Activated CD4-positive, CD25-positive, alpha-beta regulatory T cell treated with anti-CD3 and anti-CD28 coated beads, Interleukin-2, amount 50 U/mL, for 16 hours (primary cell): ENCODE data around the gene FECH.
"Not testable (repeated sequence)": the region's sequence is repeated elsewhere in the genome, so short reads cannot be mapped to it uniquely, and the experiment has no call there.

Experiments used
- DNase-seq: peaks from one replicate; pipeline ENCODE4 v3.0.0-alpha.2; 2020; ENCODE audit warnings: low read depth, low spot score

Gene FECH

GRCh38 chr18:57533006-57533867, 53.3 kb downstream of the FECH start:
- DNase-seq = no peak

GRCh38 chr18:57529151-57529550, 57.4 kb downstream of the FECH start:
- DNase-seq = no peak

GRCh38 chr18:57527556-57528229, 58.8 kb downstream of the FECH start:
- no peak for DNase-seq

GRCh38 chr18:57523171-57523956, 63.1 kb downstream of the FECH start:
- DNase-seq = no peak

GRCh38 chr18:57522348-57522747, 64.2 kb downstream of the FECH start:
- DNase-seq = not testable (repeated sequence)

- DNase-seq = no peak
Measured at GRCh38 chr18:57519668-57520424, 66.7 kb downstream of the FECH start.

- DNase-seq = no peak
Measured at GRCh38 chr18:57518533-57518932, 68.0 kb downstream of the FECH start.

- no peak for DNase-seq
Measured at GRCh38 chr18:57516056-57516455, 70.4 kb downstream of the FECH start.

- DNase-seq = no peak
Measured at GRCh38 chr18:57505231-57505630, 81.3 kb downstream of the FECH start.

- no peak for DNase-seq
Measured at GRCh38 chr18:57502624-57503023, 83.9 kb downstream of the FECH start.

- DNase-seq = no peak
Measured at GRCh38 chr18:57498682-57499256, 87.7 kb downstream of the FECH start.
